K562 (cell line): ENCODE measurements around the gene GMNN. TPM values are rescaled to one million over a fixed set of nuclear protein-coding genes. Genes with fewer than 3 reads are reported as not detected.

Experiments
- CHD4 ChIP-seq: fragments of 200-600 bp; sonication (generic); IDR thresholded peaks from 3 replicates; pipeline ENCODE4 v1.6.1; 2012; ENCODE audit warnings: low read depth, mild to moderate bottlenecking, mixed read lengths, low read length, inconsistent platforms; ENCODE audit not compliant: insufficient read depth, insufficient replicate concordance, poor library complexity, severe bottlenecking
- DDX20 ChIP-seq: fragments of 450-650 bp; IDR thresholded peaks from 2 replicates; pipeline ENCODE4 v1.6.1; 2016; ENCODE audit warnings: missing genetic modification characterization, low read depth, mild to moderate bottlenecking, missing compliant biosample characterization, moderate library complexity
- NONO ChIP-seq, 2 experiments: fragments of 200-400 bp in 1 of 2; fragments of 450-650 bp in 1 of 2; formaldehyde crosslinking in 1 of 2; IDR thresholded peaks; 2 replicates each; pipeline ENCODE4 v1.6.1; 2017; ENCODE audit warnings: low read depth in 2 of 2, mild to moderate bottlenecking in 2 of 2, moderate library complexity in 2 of 2, low read length in 1 of 2
- polyA plus RNA-seq, 8 experiments: library from polyadenylated mRNA; depleted of rRNA in 4 of 8; stranded (reverse) in 5 of 8; unstranded in 3 of 8; fragments of >200 nt; fragmentation: Nextera tagmentation in 2 of 8; fragmentation: Illumina TruSeq in 1 of 8; extraction: Ambion mirVana in 2 of 8; extraction: Trizol in 1 of 8; gene quantifications; 2 replicates each; pipeline versions ENCODE4 v1.2.1 to v1.2.3, GENCODE V29; 2011 to 2014; ENCODE audit warnings: inconsistent platforms in 1 of 8, missing spikeins in 1 of 8
- total RNA-seq, 7 experiments: library from RNA; depleted of rRNA in 6 of 7; stranded (reverse); fragments of >200 nt in 6 of 7; fragmentation: Illumina TruSeq in 2 of 7; extraction: Trizol in 2 of 7; gene quantifications; 2 replicates each; pipeline versions ENCODE4 v1.2.1 to v1.2.3, GENCODE V29; 2011 to 2021; ENCODE audit warnings: low replicate concordance in 1 of 7
- TF ChIP-seq, protein P1 (sequence below), 2 experiments: fragments of 450-650 bp; IDR thresholded peaks; 2 replicates each; pipeline ENCODE4 v1.6.1; 2016; ENCODE audit warnings: mild to moderate bottlenecking in 2 of 2, borderline replicate concordance in 1 of 2, low read depth in 1 of 2, moderate library complexity in 1 of 2

The GMNN gene
- total and polyA plus RNA-seq, 9 of the 15 experiments (the other 6 are each of a cell fraction or from before 2014, with no cell fraction given): 144 to 370 (median 210) TPM

DNA sequence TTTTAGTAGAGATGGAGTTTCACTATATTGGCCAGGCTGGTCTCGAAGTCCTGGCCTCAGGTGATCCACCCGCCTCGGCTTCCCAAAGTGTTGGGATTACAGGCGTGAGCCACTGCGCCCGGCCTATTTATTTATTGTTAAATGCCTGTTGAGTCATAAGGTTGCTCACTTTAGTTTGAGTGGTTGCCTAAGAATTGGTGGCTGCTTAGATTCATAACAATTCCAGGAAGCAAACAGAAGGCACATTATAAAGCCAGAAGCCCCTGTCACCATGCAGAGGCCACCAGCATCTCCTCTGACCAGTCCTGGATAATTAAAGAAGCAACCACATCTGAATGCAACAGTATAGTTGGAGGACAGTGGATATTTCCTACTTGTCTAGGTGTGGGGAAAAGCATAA lies 48.0 kb downstream of the GMNN start (continued):
- TF ChIP-seq, protein P1, sequence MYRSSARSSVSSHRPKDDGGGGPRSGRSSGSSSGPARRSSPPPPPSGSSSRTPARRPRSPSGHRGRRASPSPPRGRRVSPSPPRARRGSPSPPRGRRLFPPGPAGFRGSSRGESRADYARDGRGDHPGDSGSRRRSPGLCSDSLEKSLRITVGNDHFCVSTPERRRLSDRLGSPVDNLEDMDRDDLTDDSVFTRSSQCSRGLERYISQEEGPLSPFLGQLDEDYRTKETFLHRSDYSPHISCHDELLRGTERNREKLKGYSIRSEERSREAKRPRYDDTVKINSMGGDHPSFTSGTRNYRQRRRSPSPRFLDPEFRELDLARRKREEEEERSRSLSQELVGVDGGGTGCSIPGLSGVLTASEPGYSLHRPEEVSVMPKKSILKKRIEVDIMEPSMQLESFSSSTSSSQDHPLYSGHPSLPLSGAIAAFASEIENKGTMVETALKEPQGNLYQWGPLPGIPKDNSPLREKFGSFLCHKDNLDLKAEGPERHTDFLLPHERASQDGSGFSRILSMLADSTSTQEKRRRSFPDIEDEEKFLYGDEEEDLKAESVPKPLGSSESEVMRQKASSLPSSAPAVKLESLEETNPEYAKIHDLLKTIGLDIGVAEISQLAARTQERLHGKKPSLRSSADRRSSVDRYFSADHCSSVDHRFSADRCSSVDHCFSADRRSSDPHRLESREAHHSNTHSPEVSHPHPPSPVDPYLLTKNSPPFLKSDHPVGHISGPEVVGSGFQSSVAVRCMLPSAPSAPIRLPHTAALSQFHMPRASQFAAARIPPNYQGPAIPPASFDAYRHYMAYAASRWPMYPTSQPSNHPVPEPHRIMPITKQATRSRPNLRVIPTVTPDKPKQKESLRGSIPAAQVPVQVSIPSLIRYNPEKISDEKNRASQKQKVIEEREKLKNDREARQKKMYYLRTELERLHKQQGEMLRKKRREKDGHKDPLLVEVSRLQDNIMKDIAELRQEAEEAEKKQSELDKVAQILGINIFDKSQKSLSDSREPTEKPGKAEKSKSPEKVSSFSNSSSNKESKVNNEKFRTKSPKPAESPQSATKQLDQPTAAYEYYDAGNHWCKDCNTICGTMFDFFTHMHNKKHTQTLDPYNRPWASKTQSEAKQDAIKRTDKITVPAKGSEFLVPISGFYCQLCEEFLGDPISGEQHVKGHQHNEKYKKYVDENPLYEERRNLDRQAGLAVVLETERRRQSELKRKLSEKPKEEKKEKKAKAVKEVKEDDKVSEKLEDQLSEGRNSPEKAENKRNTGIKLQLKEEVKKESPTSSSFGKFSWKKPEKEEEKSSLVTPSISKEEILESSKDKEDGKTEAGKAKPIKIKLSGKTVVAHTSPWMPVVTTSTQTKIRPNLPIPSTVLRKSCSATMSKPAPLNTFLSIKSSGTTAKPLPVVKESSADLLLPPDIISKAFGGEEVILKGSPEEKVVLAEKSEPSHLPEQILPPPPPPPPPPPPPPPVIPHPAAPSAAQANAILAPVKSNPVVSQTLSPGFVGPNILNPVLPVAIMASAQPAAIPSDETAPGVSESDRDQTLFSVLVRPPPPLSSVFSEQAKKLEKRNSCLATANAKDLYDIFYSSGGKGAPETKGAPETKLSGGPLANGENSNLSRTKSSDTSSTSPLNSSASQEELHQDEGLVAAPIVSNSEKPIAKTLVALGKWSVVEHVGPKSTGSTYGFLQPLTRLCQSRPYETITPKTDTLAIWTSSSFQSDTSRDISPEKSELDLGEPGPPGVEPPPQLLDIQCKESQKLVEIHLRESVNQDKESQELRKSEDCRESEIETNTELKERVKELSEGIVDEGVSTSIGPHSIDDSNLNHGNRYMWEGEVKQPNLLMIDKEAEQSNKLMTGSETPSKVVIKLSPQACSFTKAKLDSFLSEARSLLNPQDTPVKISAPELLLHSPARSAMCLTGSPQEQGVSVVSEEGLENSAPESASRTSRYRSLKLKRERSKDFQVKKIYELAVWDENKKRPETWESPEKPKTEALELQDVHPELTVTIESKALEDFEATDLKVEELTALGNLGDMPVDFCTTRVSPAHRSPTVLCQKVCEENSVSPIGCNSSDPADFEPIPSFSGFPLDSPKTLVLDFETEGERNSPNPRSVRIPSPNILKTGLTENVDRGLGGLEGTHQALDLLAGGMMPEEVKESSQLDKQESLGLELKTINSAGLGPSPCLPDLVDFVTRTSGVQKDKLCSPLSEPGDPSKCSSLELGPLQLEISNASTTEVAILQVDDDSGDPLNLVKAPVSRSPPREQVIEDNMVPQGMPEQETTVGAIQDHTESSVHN (IDR thresholded peaks at IDR 0.05; ENCODE audit: borderline replicate concordance in 1 of 2, low read depth in 1 of 2): no peak
- TF ChIP-seq NONO (IDR thresholded peaks at IDR 0.05; ENCODE audit: low read depth in 2 of 2, low read length in 1 of 2) (no peak), CHD4 (no peak), DDX20 (tag) (no peak)
